NCI-H2081 (cell line): ENCODE data around the gene C11orf68.

ENCODE experiments used
- DNase-seq, 2 experiments: peaks; one replicate each; lab custom pipeline; 2025; lab: John Stamatoyannopoulos, UW

The C11orf68 gene

GRCh38 chr11:65890324-65891218 is 28.3 kb downstream of the C11orf68 start, which contains the start of gene CCDC85B:
Gene CCDC85B, plus strand, starts transcription at chr11:65890673. Its CDS starts 111 bp downstream, at chr11:65890784.
- peak; percentile 92 to 95 for DNase-seq

GRCh38 chr11:65888163-65888814 is 30.6 kb downstream of the C11orf68 start, which contains the start of gene FIBP:
Gene FIBP, minus strand, starts transcription at chr11:65888471. Its CDS starts 53 bp downstream, at chr11:65888418.
- peak; percentile 95 for DNase-seq

- no peak for DNase-seq
Measured at GRCh38 chr11:65887723-65888162, 31.1 kb downstream of the C11orf68 start.

DNA sequence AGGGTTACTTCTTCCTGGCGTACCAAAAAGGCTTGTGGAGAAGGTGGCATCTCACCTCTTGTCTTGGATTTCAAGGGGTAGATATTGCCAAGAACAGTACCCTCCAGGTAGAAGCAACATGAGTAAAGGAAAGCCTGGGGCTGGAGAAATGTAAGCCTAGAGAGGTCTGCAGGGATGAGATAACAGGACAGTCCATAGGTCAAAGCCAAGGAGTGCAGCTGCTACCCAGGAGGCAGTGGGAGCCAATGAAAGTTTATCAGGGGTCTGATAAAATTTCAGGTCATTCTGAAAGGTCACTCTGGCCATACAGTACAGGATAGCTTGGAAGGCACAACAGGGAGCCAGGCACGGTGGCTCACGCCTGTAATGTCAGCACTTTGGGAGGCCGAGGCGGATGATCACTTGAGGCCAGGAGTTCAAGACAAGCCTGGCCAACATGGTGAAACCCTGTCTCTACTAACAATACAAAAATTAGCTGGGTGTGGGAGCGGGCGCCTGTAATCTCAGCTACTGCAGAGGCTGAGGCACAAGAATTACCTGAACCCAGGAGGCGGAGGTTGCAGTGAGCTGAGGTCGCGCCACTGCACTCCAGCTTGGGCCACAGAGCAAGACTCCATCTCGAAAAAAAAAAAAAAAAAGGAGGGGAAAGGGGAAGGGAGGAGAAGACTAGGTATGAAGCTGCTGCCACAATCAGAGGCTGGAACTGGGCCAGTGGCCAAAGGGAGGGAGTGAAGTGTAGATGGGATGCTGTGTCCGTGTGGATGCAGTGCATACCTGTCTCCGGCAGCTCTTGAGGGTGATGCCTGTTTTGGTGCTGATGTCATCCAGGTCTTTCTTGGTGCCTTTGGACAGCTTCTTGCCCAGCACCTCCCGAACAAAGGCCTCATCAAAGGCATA is 31.8 kb downstream of the C11orf68 start:
- DNase-seq: peak in 1 of 2 experiments; percentile 13

GRCh38 chr11:65885808-65886536 is 32.9 kb downstream of the C11orf68 start:
- no peak for DNase-seq

- no peak for DNase-seq
Measured at GRCh38 chr11:65885231-65885630, 33.6 kb downstream of the C11orf68 start.

GRCh38 chr11:65884716-65885092 is 34.2 kb downstream of the C11orf68 start:
- DNase-seq: peak; percentile 51 to 78

DNA sequence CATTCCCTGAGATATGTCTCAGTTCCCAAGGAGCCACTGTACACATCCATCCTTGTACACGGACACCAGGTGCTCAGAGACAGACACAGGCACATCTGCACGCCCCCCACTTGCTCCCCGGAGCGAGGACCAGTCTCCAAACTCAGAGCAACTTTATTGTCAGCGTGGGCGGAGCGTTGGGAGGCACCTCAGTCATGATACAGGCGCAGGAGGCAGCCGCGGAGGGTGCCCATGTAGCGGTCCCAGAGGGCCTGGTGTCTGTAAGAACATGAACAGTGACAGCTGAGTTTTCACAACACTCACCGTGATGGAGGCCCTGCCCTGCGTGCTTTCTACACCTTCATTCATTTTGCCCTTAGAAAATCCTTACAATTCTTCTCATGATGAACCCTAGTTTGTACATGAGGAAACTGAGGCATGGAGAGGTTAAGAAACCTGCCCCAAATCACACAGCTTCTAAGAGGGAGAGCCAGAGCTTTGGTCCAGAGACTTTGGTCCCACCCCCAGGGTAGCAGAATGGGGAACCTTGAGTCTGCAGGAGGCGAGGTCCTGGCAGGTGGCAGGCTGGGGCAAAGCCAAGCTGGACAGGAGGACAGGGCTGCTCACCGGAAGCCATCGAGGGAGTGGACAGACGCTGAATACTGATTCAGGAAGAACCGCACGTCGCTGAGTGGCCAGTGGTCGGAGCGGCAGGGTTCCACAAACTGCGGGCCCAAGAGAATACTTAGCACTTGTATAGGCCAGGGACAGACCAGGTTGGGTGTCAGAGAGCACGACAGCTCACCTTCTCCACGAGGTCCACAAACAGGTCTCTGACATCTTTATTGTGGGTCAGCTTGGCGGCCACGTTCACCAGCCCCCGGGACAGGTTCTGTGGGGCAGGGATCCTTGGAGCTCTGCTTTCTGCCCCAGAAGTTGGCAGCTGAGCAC is 34.8 kb downstream of the C11orf68 start:
- DNase-seq: no peak

GRCh38 chr11:65883058-65883761 is 35.7 kb downstream of the C11orf68 start:
- DNase-seq: no peak

- DNase-seq: no peak
Measured at GRCh38 chr11:65882120-65883057, 36.5 kb downstream of the C11orf68 start.

DNA sequence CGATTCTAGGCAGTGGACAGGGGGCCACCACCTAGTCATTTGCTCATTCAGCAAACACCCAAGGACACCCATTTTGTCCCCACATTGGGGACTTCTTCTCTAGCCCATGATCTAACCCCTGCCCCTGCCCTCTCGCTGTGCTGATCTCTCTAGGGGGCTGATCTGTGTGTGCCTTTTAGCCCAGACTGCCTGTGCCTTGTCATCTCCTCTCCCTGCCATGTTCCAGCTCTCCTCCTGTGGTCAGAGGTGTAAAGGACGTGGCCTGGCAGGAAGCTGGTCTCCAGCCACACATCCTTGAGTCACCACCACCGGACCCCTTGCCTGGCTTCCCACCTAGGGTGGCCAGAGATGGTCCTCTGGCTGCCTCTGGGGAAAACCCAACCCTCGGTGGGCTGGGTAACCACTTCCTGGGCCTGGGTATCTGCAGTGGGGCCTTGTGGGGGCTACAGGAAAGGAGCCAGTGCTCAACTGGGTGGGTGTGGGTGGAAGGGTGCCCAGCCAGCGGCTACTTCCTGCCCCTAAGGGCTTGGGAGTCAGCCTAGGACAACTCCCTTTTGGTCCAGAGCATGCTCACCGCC is 37.9 kb downstream of the C11orf68 start:
- DNase-seq: no peak

GRCh38 chr11:65880027-65880426 is 38.8 kb downstream of the C11orf68 start:
- DNase-seq: no peak

GRCh38 chr11:65879617-65880016 is 39.2 kb downstream of the C11orf68 start, which contains the start of gene CTSW:
Gene CTSW, plus strand, starts transcription at chr11:65879837. Its CDS starts 18 bp downstream, at chr11:65879855.
- DNase-seq: no peak

- peak; percentile 84 to 90 for DNase-seq
Measured at GRCh38 chr11:65873318-65874156, 45.3 kb downstream of the C11orf68 start.

DNA sequence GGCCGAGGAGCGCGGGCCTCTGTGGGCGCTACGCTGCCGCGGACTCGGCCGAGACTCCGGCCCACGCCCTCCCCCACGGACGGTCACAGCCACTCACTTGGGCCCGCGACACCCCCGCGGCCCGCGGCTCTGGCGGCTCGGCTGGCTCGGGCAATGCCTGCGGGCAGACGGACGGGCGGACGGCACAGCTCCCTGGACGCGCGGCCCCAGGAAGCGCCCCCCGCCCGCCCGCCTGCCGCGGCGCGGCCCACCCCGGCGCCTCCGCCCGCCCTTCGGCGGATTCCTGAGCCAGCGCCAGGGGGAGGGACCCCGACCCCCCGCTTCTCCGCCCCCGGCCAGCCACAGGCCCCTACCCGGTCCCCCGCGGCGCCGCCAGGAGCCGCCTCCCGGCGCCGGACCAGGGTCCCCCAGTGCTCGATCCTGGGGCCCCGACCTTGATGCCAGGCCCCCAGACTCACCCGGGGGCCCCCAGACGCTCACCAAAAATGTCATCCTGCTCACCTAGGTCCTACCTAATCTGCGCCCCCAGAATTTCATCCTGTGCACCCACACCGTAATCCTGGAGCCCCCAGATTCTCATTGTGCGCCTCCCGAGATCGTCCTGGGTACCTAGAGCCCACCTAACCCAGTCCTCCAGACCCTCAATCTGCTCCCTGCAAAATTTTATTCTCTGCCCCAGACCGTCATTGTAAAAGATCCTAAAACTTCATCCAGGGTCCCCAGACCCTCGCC is 46.1 kb downstream of the C11orf68 start, which contains the start of gene EFEMP2:
EFEMP2 (minus strand) TSS at position 215 of the 732 bp plus-strand sequence. CDS start 446 bp downstream, outside the sequence.
- DNase-seq: no peak
